ENCODE measurements around the gene TSR3.

Gene TSR3

DNA sequence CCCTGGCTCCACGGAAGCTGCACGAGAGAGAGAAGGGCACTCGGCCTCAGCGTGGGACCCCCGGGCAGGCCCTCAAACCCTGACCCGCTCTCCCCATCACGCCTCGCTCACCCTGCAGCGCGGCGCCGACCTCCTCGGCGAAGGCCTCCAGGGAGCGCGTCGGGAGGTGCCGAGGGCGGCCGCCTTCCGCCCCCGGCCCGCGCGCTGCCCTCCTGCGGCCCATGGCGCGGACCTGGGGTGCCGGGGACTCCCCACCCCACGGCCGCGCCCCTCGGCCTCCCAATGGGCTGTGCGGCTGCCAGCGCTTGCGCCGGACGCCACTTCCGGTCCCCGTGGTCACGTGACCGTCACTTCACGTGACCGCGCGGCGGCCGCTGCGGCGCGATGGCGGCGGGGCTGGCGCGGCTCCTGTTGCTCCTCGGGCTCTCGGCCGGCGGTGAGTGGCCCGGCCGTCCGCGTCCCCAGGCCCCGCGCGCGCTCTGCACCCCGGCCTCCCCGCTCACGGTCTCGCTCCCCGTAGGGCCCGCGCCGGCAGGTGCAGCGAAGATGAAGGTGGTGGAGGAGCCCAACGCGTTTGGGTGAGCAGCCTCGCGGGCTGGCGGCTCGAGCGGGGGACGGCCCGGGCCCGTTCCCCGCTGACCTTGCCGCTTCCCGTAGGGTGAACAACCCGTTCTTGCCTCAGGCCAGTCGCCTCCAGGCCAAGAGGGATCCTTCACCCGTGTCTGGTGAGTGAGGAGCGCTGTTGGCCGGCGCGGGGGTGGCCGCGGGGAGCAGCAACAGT lies at the start of gene TSR3, which contains the start of gene GNPTG:
Gene TSR3, minus strand, starts transcription at position 297 of the 781 bp plus-strand sequence. Its CDS starts 74 bp downstream, at position 223.
Gene GNPTG, plus strand, starts transcription at position 350 of the 781 bp plus-strand sequence. Its CDS starts 35 bp downstream, at position 385.
- DNase-seq: peak; percentile 91

DNA sequence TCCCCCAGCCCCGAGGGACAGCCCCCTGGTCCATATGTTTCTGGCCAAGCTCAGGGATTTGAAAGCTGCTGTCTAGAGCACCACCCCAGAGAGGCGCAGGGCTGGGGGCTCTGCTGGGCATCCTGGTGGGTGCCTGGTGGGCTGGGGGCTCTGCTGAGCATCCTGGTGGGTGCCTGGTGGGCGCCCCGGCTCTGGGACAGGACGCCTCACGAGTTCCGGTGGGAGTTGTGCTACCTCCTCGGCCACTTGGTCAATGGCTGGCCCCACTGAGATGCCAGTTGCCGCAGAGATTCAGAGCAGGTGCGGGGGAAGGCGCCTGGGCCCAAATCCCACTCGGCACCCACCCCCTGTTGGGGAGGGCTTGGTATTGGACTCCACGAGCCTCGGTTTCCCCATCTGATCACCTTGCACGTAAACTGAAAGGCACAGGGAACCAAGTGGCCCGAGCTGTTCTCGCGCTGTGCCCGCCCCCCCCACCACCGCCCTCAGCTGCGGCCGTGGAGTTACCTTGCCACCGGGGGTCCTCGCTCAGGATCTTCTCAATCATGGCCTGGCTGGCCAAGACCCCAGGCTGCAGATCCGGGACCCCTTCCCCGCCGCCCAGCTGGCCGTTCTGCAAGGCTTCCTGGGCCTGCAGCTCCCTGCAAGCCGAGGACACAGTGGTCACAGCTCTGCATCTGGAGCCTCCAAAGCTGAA lies 49.5 kb upstream of the TSR3 start:
- DNase-seq: no peak

DNA sequence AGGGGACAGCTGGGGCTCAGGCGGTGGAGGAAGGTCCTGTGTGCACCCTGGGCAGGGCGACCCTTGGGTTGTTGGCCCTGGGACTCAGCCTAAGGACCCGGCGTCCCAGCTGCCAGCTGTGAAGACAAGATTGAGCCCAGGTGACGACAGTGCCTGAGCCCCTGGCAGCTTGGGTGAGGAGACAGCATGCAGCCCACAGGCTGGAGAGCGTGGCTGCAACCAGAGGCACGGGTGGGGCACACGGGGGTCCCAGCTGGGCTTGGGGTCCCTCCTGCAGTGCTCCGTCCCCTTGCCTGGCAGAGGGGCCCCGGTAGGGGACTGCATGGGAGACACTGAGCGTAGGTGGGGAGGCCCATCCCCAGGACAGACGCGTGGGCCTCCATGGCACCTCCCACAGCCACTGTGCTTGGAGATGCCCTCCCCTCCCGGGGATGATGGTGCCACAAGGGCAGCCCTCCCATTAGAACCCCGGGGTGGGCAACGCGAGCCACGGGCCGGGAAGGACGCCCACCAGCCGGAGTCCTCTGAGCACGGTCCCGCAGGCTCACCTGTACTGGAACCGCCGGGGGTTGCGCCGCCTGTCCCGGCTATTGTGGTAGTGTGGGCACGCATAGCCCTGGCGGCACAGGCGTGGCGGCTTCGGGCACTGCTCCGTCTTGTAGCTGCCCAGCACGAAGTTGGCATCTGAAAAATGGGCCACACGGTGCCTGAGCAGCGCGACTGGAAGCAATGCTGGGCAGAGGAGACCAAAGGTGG lies 47.3 kb upstream of the TSR3 start:
- DNase-seq: no peak

DNA sequence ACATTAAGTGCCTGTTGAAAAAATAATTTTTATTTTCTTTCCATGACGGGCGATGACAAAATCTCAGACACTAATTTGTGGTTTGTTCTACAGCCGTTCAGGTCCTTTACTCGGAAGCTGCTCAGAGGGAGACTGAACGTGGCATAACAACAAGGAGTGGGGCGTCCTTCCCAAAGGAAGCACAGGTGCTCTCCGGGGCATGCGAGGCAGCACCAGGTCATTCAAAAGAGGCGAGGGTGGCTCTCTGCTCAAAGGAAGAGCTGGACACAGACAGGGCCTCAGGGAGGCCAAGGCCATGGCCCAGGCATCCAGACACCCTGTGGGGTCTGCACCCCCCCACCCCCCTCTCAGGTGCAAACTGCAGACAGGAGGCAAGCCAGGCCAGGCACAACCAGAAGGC lies 46.7 kb upstream of the TSR3 start:
- DNase-seq: no peak

DNA sequence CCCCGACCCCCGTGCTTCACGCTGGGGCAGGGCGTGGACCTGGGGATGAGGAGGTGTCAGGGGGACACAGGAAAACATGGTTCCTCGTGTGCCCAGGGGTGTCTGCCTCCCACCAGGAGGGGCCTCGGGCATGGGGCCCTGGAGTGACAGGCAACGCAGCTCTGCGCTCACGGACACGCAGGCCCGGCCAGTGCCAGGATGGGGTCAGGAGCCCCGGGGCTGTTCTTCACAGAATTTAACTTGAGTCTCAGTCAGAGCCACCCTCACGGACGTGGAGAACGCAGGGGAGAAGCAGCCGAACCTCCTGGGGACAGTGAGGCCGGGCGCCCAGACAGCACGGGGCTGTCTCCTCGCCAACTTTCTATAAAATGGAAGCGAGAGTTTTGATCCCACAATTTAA lies 46.1 kb upstream of the TSR3 start:
- no peak for DNase-seq

DNA sequence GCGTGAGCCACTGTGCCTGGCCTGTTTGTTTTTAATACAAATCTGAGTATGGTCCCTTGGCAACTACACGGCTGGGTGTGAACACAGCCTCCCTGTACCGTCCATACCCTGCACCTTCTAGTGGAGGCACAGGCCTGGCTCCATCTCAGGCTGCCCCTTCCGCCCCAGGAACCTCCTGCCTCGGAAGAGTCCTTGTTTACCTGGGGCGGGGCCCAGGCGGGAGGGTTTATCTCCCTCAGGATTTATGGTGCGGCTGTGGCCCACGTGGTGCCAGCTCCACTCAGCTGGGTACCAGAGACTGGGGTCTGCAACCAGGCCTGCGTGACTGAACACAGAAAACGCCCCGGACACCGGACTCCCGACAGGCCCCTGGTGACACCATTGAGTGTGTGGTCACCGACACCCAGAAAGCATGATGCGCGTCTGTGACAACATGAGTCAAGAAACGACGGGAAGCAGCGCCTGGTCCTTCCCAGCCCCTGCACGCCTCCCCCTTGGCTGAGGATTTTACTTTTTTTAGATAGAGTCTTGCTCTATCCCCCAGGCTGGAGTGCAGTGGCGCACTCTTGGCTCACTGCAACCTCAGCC lies 43.9 kb upstream of the TSR3 start:
- DNase-seq: no peak

DNA sequence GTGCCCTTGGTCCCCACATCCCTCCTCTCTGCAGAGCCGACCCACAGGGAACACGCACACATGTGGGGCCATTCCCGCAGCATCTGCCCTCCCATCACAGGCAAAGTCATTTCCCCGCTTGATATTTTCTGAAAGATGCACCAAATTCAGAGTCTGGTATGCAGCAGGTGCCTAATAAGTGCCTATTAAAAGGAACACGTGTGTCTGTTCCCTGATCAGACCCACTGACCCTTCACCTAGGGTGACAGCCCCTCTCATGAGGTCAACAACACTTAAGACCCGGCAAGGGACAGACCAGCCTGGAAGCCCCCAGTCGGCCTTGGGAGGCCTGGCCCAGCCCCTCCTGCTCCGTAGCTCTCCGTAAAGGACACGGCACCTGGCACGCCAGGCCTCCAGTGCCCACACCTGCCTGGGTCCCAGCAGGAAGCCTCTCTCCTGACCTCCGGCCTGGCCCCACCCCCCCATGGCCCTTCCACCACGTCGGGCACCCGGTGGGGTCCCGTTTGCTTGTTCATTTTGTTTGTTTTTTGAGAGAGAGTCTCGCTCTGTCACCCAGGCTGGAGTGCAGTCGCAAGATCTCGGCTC lies 42.8 kb upstream of the TSR3 start:
- DNase-seq: no peak

DNA sequence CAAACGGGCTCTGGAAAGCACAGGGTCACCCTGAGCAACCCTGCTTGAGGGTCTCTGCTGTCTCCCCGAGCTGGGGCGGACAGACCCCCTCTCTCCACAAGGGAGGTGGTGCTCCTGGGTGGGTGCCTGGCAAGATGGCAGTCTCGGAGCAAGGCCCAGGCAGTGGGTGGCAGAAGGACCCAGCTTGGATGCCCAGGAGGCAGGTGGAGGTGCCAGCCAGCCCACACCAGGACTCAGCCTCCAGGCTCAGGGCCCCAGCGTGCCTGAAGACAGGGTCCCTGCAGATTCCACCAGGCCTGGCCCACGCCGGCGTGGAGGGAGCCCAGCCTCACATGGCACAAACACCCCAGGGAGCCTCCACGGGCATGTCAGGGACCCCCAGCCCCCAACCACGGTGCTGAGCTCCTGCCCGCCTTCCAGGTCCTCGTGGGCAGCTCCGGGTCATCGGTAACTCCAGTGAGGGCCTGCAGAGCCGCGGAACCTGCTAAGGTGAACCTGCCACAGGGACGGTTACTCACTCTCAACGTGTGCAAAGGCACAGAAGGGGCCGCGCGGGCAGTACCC lies 42.0 kb upstream of the TSR3 start:
- no peak for DNase-seq

DNA sequence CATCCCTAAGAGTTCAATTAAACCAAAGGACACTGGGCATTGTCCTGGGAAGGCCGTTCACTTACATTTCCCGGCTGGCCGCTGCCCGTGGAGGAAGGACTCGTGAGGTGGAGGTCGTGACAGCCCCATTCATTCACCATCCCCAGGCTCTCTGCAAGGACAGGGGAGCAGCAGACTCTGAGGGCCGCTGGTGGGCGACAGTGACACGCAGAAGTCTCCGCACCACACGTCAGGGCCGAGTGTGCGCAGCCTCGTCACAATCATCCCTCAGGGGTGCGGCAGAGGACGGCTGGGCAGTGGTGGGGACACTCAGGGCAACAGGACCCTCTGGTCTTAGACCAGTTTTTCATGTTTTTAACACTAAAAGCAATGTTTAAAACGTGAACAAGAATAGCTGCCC lies 41.1 kb upstream of the TSR3 start:
- DNase-seq: no peak

DNA sequence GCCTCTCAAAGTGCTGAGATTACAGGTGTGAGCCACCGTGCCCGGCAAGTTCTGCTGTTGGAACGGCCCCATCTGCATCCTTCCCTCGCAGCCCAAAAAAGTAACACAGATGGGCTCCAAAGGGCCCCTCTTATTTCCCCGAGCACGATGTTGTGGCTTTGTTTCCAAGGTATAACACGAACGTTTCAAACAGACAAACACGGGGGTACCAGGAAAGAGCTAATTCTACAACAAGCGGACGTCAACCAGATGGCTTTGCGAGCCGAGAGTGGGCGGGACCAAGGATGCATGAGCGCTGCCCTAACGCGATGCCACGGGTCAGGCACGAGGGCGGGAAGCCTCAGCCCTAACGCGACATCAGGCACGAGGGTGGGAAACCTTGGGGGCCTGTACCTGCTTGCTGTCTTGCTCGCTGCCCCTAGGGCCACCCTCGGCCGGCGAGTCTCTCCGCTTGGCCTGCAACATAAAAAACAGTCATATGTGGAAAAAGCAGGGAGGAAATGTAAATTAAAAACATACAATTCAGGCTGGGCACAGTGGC lies 38.6 kb upstream of the TSR3 start:
- DNase-seq: no peak

DNA sequence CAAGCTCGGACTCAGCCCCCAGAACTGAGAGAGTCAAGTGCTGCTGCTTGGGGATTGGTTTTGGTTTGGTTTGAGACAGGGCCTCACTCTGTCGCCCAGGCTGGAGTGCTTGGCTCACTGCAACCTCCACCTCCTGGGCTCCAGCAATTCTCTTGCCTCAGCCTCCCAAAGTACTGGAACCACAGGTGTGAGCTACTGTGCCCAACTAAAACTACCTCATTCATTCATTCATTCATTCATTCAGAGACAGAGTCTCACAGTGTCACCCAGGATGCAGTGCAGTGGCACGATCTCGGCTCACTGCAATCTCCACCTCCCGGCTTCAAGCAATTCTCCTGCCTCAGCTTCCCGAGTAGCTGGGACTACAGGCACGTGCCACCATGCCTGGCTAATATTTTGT lies 38.1 kb upstream of the TSR3 start:
- DNase-seq: no peak

DNA sequence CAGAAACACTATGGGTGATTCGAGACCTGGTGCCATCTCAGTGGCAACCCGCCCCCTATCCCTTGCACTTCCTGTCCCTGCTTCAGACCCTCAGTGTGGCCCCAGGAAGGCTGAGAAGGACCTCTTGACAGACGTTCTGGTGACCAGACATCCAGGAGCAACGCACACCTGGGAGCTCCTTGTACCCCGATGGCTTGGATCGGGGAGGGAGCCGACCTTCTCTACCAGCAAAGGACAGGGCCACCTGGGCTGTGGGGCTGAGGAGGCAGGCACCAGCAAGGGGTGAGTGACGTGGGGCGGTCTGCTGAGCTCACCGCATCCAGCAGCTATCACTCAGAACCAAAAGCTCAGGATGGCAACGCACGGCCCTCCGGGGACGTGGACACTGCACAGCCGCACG lies 35.7 kb upstream of the TSR3 start:
- DNase-seq: no peak

DNA sequence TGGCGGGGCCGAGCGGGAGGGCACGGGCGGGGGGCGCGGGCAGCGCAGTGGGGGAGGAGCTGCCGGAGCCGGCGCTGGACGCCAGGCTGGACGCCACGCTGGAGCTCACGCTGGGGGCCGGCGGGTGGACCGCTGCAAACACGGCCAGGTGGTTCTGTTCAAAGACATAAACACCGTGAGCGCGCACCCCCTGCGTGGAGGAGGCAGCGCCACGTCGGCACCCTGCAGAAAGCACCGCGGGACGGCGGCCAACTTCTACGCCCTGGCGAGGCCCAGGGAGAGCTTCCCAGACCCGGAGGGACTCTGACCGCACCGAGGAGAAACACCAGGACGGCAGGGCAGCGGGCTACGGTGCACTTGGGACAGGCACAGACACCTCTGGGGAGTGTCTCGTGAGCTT lies 33.6 kb upstream of the TSR3 start:
- DNase-seq: no peak

DNA sequence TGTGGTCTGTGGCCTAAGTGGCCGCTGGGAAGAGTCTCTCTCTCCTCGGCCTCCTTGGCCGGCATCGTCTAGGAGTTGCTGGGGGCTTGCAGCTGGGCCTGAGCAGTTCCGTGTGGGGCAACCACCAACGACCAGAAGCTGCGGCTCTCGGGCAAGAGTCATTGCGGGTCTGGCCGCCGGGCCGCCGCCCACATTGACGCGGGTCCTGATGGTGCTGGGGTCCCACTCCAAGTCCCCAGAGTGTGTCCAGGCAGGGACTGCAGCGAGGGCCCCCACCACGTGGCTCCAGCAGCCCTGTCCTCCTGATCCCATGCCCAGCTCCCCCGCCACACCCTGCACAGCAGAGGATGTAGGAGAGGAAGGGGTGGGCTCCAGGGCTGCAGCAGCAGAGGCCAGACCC lies 31.9 kb upstream of the TSR3 start:
- no peak for DNase-seq

DNA sequence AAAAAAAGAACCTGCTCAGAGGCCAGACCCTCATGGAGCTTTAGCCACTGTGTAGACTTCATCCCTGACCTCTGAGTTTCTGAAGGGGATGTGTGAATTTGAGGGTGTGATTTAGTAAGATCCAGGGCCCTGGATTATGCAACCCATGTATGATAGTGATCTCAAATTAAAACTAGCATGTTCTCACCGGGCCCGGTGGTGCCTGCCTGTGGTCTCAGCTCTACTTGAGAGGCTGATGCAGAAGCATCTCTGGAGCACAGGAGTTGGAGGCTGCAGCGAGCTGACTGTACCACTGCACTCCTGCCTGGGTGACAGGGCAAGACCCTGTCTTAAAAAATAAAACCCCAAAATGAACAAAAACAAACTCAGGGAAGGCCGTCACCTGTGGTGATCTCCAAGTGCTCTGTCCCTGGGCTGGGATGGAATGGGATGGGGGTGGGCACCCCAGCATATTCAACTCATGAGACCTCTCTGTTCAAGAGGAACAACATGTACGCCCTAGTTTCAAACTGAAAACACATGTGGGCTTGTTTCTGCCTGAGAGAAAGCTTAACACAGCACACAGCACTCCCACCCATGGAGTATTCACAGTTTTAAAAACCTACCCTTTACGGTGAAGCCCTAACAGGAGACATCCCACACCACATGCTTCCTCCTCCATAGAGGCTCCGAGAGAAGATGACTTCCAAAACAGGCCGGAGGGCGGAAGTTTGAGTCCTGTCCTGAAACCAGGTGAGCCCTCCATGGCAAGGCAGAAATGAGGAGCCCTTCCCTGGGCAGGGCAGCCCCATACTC lies 30.1 kb upstream of the TSR3 start:
- no peak for DNase-seq

DNA sequence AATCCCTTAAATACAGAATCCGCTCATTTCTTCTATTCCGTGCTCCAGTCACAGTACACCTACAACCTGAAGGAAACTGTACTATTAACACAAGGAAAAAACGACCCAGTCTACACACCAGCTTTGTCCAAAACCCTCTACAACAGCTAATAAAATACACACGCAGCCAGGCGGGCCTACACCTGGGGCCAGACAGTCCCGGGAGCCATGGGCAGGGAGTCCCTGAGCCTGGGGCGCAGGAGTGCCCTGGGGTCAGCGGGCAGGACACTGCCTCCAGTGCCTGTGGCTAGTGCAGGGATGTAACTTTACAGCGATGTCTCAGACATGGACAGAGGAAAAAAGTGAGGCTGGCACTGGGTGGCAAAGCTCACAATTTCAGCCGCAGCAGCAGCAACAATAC lies 28.5 kb upstream of the TSR3 start:
- no peak for DNase-seq

DNA sequence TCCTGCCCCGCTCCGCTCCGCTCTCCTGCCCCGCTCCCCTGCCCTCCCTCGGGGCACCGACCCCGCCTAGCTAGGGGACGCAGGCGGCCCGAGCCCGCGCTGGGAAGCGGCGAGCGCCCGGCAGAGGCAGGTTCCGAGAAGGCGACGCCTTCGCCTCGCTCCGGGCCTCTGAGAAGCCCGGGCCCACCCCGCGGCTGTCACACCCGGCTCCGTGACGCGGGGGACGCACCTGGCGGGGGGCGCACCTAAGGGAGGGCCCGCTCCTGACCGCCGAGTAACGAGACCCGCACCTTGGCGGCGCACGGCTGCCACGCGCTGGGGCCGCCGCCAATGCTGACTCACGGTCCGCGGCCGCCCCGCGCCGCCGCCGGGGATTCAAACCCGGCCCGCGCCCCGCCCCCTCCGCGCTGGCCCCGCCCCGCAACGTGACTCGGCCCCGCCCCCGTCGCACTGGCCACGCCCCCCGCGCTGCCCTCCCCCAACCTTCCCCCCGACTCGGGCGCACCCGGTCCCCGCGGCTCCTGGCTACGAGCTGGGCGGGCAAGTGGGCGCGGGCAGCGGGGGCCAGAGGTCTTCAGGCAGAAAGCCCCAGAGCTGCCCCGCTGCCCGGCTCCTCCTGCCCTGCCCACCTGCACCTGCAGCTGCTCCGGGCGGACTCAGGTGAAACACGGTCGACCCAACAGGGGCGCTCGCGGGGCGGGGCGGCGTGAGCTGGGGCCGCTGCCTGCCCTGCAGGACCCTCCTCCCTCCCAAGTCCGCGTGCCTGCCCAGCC lies 27.8 kb upstream of the TSR3 start:
- DNase-seq: peak; percentile 73

DNA sequence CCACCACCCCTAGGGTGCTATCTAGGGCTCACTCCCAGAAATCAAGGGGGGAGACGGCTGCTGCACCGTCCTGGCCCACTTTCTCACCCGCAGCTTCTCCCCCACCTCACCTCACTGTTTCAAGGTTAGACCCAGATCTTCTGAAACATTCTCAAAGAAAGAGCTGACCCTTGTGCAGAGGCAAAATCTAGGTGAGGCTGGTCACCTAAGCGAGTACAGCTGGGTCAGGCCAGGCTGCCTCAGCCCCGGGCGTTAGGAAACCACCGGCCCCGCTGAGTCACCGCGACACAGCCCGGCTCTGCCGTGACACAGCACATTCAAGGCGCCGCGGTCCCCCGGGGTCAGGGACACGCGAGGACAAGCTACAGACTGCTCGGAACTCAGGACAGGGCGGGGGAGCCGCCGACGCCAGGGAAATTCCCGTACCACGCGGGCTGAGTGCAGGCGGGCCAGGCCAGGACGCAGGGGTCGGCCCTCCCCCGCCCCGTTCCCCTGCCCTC lies 27.2 kb upstream of the TSR3 start:
- DNase-seq: peak; percentile 63

DNA sequence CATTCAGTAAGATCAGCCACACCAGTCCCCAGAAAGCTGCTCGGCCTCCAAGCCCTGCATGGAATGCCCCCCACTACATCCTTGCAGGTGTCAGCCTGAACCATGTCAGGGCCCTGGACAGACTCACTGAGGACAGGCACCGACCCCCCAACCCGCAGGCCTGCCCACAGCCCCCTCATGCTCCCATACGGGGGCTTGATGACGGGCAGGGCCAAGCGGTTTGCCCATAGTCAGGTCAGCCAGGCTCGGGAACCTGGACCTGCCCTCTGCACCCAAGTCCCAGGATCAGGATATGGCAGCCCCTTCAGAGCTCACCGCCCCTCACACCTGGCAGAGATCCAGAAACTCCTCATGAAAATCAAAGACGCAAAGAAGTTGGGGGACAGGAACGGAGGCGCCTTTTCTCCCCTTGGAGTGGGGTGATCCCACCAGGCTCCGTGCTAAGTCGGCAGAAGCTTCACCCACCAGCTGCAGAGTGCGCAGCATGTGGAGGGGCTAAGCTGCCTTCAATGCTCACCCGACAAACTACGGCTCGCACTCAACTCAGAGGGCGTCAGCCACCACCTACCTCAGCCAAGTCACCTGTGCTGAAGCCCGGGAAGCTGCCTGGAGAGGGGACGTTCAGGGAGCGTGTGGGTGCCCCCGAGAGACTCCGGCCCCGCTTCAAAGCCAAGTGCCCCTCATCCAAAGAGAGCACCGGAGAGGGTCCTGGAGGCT lies 26.6 kb upstream of the TSR3 start:
- DNase-seq: no peak
